Skeletal muscle cell (primary cell): ENCODE data around the gene MAP2K5.

Source experiments
- DNase-seq: peaks from one replicate; pipeline ENCODE4 v3.0.0-alpha.2; 2010; ENCODE audit warnings: low read depth
- H3K4me3 ChIP-seq: 2 replicates; pipeline ENCODE4 v1.5.1; 2011; ENCODE audit warnings: low read depth, mild to moderate bottlenecking, control low read depth, low read length, moderate library complexity

MAP2K5 gene

DNA sequence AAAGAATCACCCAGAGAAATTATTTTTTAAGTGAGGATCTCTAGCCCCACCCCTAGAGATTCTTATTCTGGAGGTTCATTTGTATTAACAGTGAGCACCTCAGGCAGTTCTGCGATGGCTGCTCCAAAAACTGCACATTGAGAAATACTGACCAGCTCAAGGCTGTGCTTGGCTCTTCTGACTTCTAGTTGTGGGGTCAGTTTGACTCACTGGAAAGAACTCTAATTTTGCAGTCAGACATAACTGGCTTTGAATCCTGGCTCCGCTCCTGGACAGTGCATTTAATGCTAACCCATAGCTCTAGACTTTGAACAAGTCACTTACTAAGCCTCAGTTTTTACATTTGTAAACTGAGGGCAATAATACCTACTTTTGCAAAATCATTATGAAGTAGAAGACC is 159.2 kb downstream of the MAP2K5 start:
- no peak for DNase-seq
- H3K4me3 ChIP-seq = no peak overlapping the region

DNA sequence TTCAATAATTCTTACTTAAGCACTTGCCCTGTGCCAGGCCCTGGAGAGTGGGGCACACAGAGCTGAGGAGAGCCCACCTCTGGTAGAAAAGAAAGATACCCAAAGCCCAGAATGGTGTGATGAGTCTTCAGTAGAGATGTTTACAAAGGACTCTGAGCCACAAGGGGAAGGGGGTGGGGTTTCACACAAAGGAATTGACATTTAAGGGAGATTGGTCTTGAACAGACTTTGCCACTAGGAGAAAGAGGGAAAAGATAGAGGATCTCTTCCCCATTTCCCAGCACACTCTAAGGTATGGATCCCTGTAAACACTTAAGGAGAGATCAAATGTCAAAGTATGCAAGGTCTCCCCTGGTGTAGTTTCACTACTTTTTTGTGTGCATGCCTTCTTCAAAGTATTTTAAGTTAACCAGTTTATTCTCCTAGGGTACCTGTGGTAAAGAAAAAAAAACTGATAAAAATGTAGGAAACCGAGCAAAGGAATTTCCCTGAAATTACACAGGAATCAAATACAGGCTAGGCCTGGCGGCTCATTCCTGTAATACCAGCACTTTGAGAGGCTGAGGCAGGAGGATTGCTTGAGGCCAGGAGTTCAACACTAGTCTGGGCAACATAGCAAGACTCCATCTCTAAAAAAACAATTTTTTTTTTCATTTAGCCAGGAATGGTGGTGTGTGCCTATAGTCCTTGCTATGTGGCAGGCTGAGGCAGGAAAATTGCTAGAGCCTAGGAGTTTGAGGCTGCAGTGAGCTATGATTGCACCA is 165.2 kb downstream of the MAP2K5 start:
- no peak for DNase-seq
- no peak overlapping the region for H3K4me3 ChIP-seq

DNA sequence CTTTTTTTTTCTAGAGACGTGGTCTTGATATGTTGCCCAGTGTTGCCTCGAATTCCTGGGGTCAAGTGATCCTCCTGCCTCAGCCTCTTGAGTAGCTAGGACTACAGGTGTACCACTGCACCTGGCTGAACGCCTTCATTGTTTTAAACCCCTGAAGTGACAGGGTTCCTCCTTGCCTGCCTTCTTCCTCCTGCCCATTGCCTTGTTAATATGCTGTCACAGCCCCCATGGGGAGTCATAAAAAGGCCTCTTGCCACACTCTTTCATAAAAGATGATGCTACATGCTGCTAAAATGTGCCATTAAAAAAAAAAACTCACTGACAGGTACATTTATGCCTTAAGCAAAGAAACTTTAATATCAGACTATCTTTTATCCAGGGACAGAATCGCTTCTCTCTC is 166.0 kb downstream of the MAP2K5 start:
- DNase-seq = no peak

GRCh38 chr15:67715170-67715569 is 172.7 kb downstream of the MAP2K5 start:
- DNase-seq = peak; percentile 49
- no peak overlapping the region for H3K4me3 ChIP-seq

More for the DNA sequence above, 166.0 kb downstream of the MAP2K5 start:
- no peak overlapping the region for H3K4me3 ChIP-seq

GRCh38 chr15:67716171-67716570 is 173.7 kb downstream of the MAP2K5 start:
- DNase-seq = no peak
- no peak overlapping the region for H3K4me3 ChIP-seq

- H3K4me3 ChIP-seq = no peak overlapping the region
- no peak for DNase-seq
These were observed 175.3 kb downstream of the MAP2K5 start for GRCh38 chr15:67717776-67718175.

DNA sequence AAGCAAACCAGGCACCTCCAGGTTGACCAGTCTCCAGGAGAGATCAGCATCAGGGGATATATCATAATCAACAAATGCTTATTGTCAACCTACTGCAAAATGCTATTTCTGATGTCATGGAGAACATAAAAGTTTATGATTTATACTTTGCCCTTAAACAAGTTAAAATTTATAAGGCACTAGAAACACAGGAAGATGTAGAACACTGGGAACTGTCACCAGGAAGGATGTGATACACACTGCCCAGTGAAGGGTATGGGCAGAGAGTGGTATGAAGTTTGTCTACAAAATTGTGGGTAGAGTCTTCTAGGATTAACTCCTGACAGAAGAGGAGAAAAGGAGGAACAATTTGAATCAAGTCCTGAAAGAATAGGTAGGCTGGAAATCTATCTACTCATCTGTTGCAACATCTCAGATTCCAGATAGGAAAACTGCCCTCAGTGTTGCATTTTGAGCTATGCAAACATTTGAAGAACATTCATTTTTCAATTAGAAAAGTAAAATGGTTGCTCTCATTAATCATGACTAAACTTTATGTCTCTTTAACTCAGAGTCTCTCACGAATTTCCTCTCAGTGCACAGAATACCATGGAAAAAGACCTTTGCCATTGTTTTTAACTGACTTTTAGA is 176.9 kb downstream of the MAP2K5 start:
- H3K4me3 ChIP-seq = no peak overlapping the region

GRCh38 chr15:67720556-67721175 is 178.2 kb downstream of the MAP2K5 start:
- H3K4me3 ChIP-seq = no peak overlapping the region
- no peak for DNase-seq

More for the DNA sequence above, 176.9 kb downstream of the MAP2K5 start:
- no peak for DNase-seq

- no peak overlapping the region for H3K4me3 ChIP-seq
- DNase-seq = no peak
These were observed 179.7 kb downstream of the MAP2K5 start for GRCh38 chr15:67722030-67722817.

GRCh38 chr15:67723294-67724024 is 181.0 kb downstream of the MAP2K5 start:
- no peak for DNase-seq
- H3K4me3 ChIP-seq = no peak overlapping the region

DNA sequence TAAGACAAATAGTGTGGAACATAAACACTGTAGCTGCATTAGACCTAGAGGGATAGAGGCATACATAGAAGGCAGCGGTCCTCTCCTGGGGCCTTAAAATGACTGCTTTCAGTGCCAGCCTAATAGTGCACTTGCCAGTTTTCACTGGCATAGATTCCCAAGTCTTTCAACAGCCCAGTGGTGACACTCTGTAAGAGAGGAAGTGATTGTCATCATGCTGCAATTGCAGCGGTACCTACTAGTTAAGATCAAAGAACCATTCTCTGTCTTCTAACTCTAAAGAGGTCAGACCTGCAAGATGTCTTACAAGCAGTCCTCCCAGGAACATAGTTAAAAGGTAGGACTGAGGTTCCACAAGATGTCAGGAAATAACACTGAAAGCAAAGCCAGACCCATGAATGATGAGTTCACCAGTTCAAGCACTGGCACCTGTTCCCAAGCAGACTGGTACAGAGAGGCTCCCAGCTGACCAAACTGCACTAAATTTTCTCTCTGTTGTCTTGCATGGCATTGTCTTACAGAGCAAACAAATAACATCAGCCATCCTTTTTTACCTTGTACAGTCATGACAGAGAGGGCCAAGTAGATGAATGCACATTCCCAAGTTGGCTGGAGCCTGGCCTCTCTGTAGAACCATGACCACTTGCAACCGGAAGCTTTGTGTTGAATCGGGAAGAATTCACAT is 182.3 kb downstream of the MAP2K5 start:
- H3K4me3 ChIP-seq = no peak overlapping the region
- no peak for DNase-seq

DNA sequence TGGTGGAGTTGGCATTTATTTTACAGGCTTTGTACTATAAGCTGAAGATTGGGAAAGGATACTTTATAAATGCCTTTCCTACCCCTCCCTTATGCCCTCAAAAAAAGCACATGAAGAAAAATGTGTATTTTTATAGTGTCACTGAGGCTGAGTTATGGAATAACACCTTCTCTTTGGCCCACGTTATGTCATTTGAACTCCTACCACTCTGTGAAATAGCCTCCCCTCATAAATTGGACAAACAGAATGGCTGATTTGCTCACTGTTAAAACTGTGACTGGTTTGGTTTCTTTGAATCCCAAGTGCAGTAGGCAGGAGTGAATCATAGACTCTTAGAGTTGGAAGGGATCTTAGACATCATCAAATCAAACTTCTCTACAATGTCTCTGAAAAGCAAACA is 187.6 kb downstream of the MAP2K5 start:
- DNase-seq = no peak

DNA sequence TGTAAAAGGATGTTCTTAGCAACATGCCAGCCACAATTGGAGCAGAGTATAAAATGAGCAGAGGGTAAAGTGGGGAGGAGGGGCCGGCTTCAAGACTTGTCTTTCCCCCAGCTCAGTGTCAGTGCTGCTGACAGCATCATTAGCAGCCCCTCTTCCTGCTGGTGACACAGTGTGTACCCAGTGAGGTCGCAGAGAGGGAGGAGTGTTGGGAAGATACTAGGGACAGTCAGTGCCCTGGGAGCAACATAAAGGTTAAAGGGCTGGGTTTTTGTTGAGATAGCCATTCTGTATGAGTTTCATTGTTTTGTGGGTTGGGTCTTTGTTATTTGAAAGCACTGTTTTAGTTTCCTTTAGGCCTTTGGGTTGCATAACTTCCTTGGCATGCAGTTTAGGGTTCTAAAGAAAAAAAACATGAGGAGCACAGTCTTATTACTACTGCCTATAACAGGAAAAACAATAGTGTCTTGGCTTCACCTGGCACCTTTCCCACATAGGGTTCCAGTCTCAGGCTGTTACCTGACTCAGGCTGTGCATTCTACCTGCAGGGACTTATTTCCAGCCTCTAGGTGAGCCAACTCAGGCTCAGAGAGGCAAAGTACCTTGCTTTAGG is 188.7 kb downstream of the MAP2K5 start:
- DNase-seq = no peak
- no peak overlapping the region for H3K4me3 ChIP-seq

More for the DNA sequence above, 187.6 kb downstream of the MAP2K5 start:
- no peak overlapping the region for H3K4me3 ChIP-seq

GRCh38 chr15:67732164-67732563 is 189.7 kb downstream of the MAP2K5 start:
- DNase-seq = no peak
- no peak overlapping the region for H3K4me3 ChIP-seq

DNA sequence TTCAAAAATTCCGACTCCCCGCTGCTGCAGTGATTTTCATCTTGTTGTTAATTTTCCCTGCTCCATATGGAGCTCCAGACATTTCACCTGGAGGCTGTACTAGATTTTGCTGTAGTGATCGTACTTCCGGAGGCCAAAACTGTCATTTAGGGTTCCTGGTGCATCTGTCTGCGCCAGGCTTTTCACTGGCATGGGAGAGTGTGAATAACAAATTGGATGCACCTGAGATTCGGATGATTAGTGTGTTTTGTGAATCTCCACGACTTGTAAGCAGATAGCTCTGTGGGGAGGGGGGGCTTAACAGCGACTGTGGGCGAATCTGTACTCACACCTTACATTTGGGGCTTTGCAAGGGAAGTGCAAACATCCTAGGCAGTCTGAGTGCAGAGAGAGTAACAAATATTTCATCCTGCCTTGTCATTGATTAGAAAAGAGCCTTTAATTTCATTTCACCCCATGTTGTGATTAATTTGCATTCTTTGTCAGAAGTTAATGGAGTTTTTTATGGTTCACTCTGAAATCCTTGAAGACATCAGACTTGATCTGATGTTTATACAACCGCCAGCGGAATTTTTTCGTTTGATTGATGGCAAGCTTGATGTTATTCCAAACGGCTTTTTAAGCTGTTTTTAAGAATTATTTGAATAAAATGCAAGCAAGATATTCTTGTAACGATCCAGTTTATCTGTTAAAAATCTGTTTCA is 190.3 kb downstream of the MAP2K5 start:
- H3K4me3 ChIP-seq = no peak overlapping the region
- DNase-seq = no peak

- DNase-seq = no peak
- H3K4me3 ChIP-seq = no peak overlapping the region
These were observed 193.4 kb downstream of the MAP2K5 start for GRCh38 chr15:67735896-67736295.

- H3K4me3 ChIP-seq = no peak overlapping the region
- no peak for DNase-seq
These were observed 194.3 kb downstream of the MAP2K5 start for GRCh38 chr15:67736810-67737209.

DNA sequence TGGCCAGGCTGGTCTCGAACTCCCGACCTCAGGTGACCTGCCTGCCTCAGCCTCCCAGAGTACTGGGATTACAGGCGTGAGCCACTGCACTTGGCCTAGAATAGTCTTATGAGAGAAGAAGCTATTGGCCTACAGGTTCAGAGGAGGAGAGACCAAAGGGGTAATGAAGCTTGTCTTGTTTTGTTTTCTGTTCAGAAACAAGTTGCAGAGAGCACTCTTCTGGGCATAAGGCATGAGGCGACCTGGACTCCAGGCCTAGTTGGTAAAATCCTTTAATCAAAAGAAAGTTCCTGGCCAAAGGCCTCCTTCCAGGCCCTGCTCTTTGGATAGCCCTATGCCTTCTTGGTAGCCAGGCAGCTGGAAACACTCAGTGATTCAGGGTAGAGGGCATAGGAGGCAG is 195.6 kb downstream of the MAP2K5 start:
- no peak overlapping the region for H3K4me3 ChIP-seq
- DNase-seq = no peak
